ENCODE results near the gene TPRN. TPM values are rescaled to one million over a fixed set of nuclear protein-coding genes. Genes with fewer than 3 reads are reported as not detected.

TPRN gene
- total RNA-seq, 5 donors from 2014 or later (not counting 1 experiment from before 2014, with no cell fraction given), result 5.8 to 12.8 (median 12.1) TPM

DNA sequence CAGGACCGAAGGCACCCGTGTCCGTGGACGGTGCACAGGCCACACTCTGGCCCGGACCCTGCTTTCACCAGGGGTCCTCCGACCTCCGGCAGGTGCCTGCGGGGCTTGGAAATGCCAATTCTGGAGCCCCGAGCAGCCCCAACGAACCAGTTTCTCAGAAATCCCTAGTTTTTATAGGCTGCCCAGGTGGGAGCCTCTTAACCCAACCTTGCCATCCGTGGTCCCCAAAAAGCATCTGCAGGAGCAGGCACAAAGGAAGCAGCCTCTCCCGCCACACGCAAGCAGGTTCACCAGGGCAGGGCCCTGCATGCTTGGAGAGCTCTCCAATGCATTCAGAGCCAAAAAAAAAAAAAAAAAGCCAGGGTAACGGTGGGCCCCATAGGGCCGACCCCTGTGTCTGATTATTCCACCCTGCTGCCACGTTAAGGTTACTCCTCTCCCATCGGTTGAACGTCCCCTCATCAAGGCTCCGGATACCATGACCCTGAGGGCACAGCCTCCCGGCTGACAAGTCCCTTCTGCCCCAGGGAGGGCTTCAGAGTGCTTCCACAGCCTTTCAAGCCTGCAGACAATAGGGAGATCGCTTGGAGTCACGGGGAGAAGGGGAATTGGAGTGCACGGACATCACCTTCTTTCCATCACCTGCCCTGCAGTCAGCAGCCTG, 796 bp upstream of the TPRN start:
- H3K4me1 Mint-ChIP-seq, result peaks cover 25 to 53% (median 35%) of the 10 kb centered on the region in 3 donors
- WGBS (ENCODE audit: insufficient coverage), result 31% methylated on average over 22 of the region's 23 CpGs
- H3K36me3 Mint-ChIP-seq, result no peaks in the 10 kb centered on the region
- POLR2A ChIA-PET, result interaction anchor here (0.6 to 1.6 kb wide), 5 partner anchors 11 to 115 kb away, joined by 3 to 7 read pairs (median 4); partner anchors contain the start of genes MAN1B1 (in 1 of the 2) and TUBB4B (in 1 of the 2)
- H3K4me1 ChIP-seq (ENCODE audit: control insufficient read depth in 1 of 2, extremely low read depth in 1 of 2, insufficient read depth in 2 of 2, low read length in 2 of 2), result peaks cover 18 to 55% of the 10 kb centered on the region in 2 experiments
- H3K4me3 Mint-ChIP-seq, result peak overlapping the region; percentile 78 to 89 (median 81)
- peaks cover 0 to 2% of the 10 kb centered on the region in 2 donors for H3K36me3 ChIP-seq (ENCODE audit: control insufficient read depth in 2 of 2, extremely low read depth in 1 of 2, insufficient read depth in 1 of 2, low read length in 1 of 2)
- no peak for DNase-seq
- no peaks in the 10 kb centered on the region for H3K9me3 Mint-ChIP-seq
- H3K27ac ChIP-seq (ENCODE audit: low read length), result peak overlapping the region; percentile 84
- H3K9me3 ChIP-seq, result no peaks in the 10 kb centered on the region
- CTCF ChIA-PET, result interaction anchor here in 1 of 2 donors (0.6 to 0.9 kb wide), 2 partner anchors 13 to 68 kb away, joined by 3 to 4 read pairs; partner anchors contain the start of genes ANAPC2 and SSNA1
- H3K27me3 Mint-ChIP-seq, result no peaks in the 10 kb centered on the region
- H3K27me3 ChIP-seq (replicated peaks in 1 of 2; ENCODE audit: control insufficient read depth in 2 of 2, extremely low read depth in 1 of 2, insufficient read depth in 2 of 2, low read length in 1 of 2), result peaks cover 0 to 11% of the 10 kb centered on the region in 2 experiments
- no peak for ATAC-seq (replicated peaks in 1 of 4)
- peak overlapping the region; percentile 78 to 79 for H3K27ac Mint-ChIP-seq
- H3K4me3 ChIP-seq (ENCODE audit: control insufficient read depth in 1 of 2, extremely low read depth in 1 of 2, low read length in 1 of 2), result peak overlapping the region; percentile 75 to 83

DNA sequence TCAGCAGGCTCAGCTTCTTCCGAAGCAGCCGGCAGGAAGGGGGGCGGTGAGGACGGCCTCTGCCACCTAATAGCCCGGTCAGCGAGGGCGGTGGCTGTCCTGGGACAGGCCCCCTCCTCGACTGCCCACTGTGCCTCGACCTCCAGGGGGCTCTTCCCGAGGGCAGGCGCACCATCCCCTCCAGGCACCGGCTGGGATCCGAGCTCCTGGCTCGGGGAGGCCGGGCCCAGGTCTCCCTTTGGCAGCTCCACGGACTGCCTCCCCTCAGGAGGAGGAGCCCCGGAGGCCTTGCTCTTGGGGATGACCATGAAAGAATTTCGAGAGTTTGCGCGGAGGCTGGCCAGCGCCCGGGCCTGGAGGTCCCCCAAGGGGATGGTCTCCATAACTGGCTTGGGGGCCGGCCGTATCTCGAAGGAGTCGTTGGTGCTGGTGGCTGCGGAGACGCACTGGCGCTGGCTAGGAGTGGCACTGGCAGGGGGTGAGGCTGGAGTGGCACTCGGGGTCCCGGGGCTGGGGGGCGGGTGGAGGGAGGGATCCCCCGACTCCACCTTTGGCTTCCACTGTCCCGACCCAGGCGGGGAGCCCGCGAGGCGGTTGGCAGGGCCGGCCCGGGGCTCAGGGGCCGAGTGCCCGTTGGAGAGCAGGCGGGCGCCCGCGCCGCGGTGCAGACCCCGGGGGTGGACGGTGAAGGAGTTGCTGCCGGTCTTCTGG, 975 bp downstream of the TPRN start:
- no peaks in the 10 kb centered on the region for H3K9me3 ChIP-seq
- no peaks in the 10 kb centered on the region for H3K27me3 Mint-ChIP-seq
- H3K9me3 Mint-ChIP-seq, result no peaks in the 10 kb centered on the region
- H3K4me1 ChIP-seq (ENCODE audit: control insufficient read depth in 1 of 2, extremely low read depth in 1 of 2, insufficient read depth in 2 of 2, low read length in 2 of 2), result peaks cover 12 to 42% of the 10 kb centered on the region in 2 experiments
- H3K27me3 ChIP-seq (replicated peaks in 1 of 2; ENCODE audit: control insufficient read depth in 2 of 2, extremely low read depth in 1 of 2, insufficient read depth in 2 of 2, low read length in 1 of 2), result peaks cover 0 to 11% of the 10 kb centered on the region in 2 experiments
- H3K27ac ChIP-seq (ENCODE audit: low read length), result no peak overlapping the region
- H3K4me3 ChIP-seq (ENCODE audit: control insufficient read depth in 1 of 2, extremely low read depth in 1 of 2, low read length in 1 of 2), result no peak overlapping the region
- peaks cover 0 to 2% of the 10 kb centered on the region in 2 donors for H3K36me3 ChIP-seq (ENCODE audit: control insufficient read depth in 2 of 2, extremely low read depth in 1 of 2, insufficient read depth in 1 of 2, low read length in 1 of 2)
- ATAC-seq (replicated peaks in 1 of 4), result no peak
- H3K4me3 Mint-ChIP-seq, result peak overlapping the region; percentile 74 to 81 (median 78)
- no peak for DNase-seq
- POLR2A ChIA-PET, result no interaction called here
- H3K4me1 Mint-ChIP-seq, result peaks cover 15 to 40% (median 27%) of the 10 kb centered on the region in 3 donors
- no peak overlapping the region for H3K27ac Mint-ChIP-seq
- CTCF ChIA-PET, result no interaction called here
- H3K36me3 Mint-ChIP-seq, result no peaks in the 10 kb centered on the region
- WGBS (ENCODE audit: insufficient coverage), result 47% methylated on average over 42 of the region's 51 CpGs

DNA sequence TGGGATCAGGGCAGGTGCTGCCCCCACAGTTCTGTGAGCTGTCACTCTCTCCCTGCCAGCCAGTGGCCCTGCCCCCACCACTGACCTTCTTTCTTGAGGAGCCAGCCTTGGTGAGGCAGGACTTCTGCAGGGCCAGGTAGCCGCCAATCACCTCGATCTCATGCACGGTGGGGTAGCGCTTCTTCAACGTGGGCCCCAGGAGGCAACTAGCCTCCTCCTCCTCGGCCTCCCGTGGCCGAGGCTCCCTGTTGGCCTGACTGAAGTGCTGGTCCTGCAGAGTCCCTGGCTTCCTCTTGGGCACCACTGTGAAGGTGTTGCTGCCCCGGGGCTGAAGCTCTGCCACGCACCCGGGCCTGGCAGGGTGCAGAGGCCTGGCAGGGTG, 1.6 kb downstream of the TPRN start:
- no peak overlapping the region for H3K27ac Mint-ChIP-seq
- ChIA-PET POLR2A (no interaction called here), CTCF (no interaction called here)
- H3K4me3 ChIP-seq (ENCODE audit: control insufficient read depth in 1 of 2, extremely low read depth in 1 of 2, low read length in 1 of 2), result peak overlapping the region in 1 of 2 donors; percentile 11
- DNase-seq (no peak), ATAC-seq (replicated peaks in 1 of 4) (no peak)
- peaks cover 5 to 35% of the 10 kb centered on the region in 2 experiments for H3K4me1 ChIP-seq (ENCODE audit: control insufficient read depth in 1 of 2, extremely low read depth in 1 of 2, insufficient read depth in 2 of 2, low read length in 2 of 2)
- peak overlapping the region in 2 of 3 donors; percentile 45 to 78 for H3K4me3 Mint-ChIP-seq
- peaks cover 0 to 11% of the 10 kb centered on the region in 2 experiments for H3K27me3 ChIP-seq (replicated peaks in 1 of 2; ENCODE audit: control insufficient read depth in 2 of 2, extremely low read depth in 1 of 2, insufficient read depth in 2 of 2, low read length in 1 of 2)
- peaks cover 0 to 2% of the 10 kb centered on the region in 2 donors for H3K36me3 ChIP-seq (ENCODE audit: control insufficient read depth in 2 of 2, extremely low read depth in 1 of 2, insufficient read depth in 1 of 2, low read length in 1 of 2)
- WGBS (ENCODE audit: insufficient coverage), result 93% methylated on average over 6 of the region's 11 CpGs
- peaks cover 8 to 33% (median 20%) of the 10 kb centered on the region in 3 donors for H3K4me1 Mint-ChIP-seq
- H3K9me3 Mint-ChIP-seq, result no peaks in the 10 kb centered on the region
- no peaks in the 10 kb centered on the region for H3K9me3 ChIP-seq
- H3K27me3 Mint-ChIP-seq, result no peaks in the 10 kb centered on the region
- H3K27ac ChIP-seq (ENCODE audit: low read length), result no peak overlapping the region
- no peaks in the 10 kb centered on the region for H3K36me3 Mint-ChIP-seq

DNA sequence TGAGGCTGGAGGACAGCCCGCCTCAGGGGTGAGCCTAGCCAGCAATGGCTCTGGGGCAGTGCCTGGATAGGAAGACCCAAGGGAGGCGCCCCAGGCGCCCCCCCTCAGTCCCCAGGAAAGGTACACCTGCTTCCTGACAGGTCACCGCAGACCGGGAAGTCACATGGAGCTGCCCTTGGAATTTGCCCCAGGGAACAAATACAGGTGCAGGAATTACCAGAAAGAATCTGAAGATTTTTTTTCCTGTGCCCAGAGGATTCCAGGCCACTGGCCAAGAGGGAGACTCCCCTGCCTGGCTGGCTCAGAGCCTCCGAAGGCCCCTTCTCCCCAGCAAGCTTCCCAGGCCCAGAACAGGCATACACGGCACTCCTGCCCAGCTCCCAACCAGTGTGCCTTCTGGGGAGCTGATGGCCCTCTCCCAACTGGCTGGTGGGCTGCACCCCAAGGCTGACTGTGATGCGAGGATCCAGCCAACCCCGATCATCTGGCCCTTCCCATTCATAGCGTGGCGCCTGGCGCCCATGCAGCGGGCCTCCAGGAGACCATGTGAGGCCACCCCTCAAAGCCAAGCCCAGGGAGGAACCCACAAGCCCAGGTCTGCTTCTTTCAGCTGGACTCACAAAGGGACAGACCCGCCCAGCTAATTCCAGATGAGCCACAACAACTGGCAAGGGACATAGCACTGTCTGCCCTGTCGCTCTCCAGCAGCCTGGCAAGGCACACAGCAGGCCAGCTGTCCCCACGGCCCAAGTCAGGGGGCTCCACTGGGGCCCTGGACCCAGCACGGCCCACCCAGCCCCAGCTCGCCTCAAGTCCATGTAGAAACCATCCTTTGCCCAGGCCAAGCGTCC, 2.3 kb downstream of the TPRN start:
- ChIA-PET CTCF (no interaction called here), POLR2A (no interaction called here)
- no peaks in the 10 kb centered on the region for H3K9me3 ChIP-seq
- H3K9me3 Mint-ChIP-seq, result no peaks in the 10 kb centered on the region
- no peaks in the 10 kb centered on the region for H3K27me3 Mint-ChIP-seq
- peaks cover 0 to 11% of the 10 kb centered on the region in 2 experiments for H3K27me3 ChIP-seq (replicated peaks in 1 of 2; ENCODE audit: control insufficient read depth in 2 of 2, extremely low read depth in 1 of 2, insufficient read depth in 2 of 2, low read length in 1 of 2)
- no peak overlapping the region for H3K27ac ChIP-seq (ENCODE audit: low read length)
- H3K27ac Mint-ChIP-seq, result no peak overlapping the region
- H3K4me1 Mint-ChIP-seq, result peaks cover 6 to 29% (median 16%) of the 10 kb centered on the region in 3 donors
- no peaks in the 10 kb centered on the region for H3K36me3 Mint-ChIP-seq
- H3K4me3 Mint-ChIP-seq, result peak overlapping the region; percentile 36 to 78 (median 45)
- DNase-seq, result no peak
- H3K4me3 ChIP-seq (ENCODE audit: control insufficient read depth in 1 of 2, extremely low read depth in 1 of 2, low read length in 1 of 2), result no peak overlapping the region
- H3K4me1 ChIP-seq (ENCODE audit: control insufficient read depth in 1 of 2, extremely low read depth in 1 of 2, insufficient read depth in 2 of 2, low read length in 2 of 2), result peaks cover 4 to 29% of the 10 kb centered on the region in 2 experiments
- H3K36me3 ChIP-seq (ENCODE audit: control insufficient read depth in 2 of 2, extremely low read depth in 1 of 2, insufficient read depth in 1 of 2, low read length in 1 of 2), result peaks cover 0 to 2% of the 10 kb centered on the region in 2 donors
- 92% methylated on average over 19 of the region's 19 CpGs for WGBS (ENCODE audit: insufficient coverage)
- no peak for ATAC-seq (replicated peaks in 1 of 4)

DNA sequence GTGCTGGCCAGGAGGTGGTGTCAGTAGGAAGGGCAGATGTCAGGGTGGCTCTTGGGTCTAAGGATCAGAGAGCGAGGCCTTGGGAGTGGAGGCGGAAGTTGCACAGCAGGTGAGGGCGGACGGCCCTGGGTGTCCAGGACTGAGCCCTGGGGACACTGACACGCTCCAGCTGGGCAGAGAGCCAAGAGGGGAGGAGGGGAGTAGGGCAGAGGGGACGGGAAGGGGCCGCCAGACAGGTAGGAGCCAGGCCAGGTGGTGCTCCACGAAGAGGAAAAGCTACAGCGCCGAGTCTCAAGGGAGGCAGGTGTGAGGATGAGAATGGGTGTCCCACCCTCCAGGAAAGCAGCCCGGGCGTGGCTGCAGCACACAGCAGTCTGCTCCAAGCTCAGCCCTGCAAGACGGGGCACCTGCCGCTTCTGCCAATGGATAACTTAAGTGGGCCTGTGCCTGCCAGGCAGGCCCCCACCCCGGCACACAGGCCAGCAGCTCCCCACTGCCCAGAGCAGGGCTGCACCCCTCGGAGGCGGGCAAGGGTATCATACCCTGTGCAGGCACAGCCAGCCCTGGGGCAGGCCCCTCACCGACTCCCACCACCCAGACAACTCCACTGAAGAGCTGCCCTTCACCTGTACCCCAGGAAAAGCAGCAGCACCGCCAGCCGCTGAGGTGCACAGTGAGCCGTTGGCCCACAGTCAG, 4.9 kb downstream of the TPRN start:
- peaks cover 0 to 11% of the 10 kb centered on the region in 2 experiments for H3K27me3 ChIP-seq (replicated peaks in 1 of 2; ENCODE audit: control insufficient read depth in 2 of 2, extremely low read depth in 1 of 2, insufficient read depth in 2 of 2, low read length in 1 of 2)
- 90% methylated on average over 21 of the region's 21 CpGs for WGBS (ENCODE audit: insufficient coverage)
- peaks cover 0 to 18% of the 10 kb centered on the region in 2 experiments for H3K4me1 ChIP-seq (ENCODE audit: control insufficient read depth in 1 of 2, extremely low read depth in 1 of 2, insufficient read depth in 2 of 2, low read length in 2 of 2)
- Mint-ChIP-seq H3K4me1 (peaks cover 0 to 13% (median 3%) of the 10 kb centered on the region in 3 donors), H3K36me3 (no peaks in the 10 kb centered on the region), H3K4me3 (no peak overlapping the region), H3K27ac (no peak overlapping the region), H3K27me3 (no peaks in the 10 kb centered on the region), H3K9me3 (no peaks in the 10 kb centered on the region)
- H3K4me3 ChIP-seq (ENCODE audit: control insufficient read depth in 1 of 2, extremely low read depth in 1 of 2, low read length in 1 of 2), result no peak overlapping the region
- H3K9me3 ChIP-seq, result no peaks in the 10 kb centered on the region
- H3K36me3 ChIP-seq (ENCODE audit: control insufficient read depth in 2 of 2, extremely low read depth in 1 of 2, insufficient read depth in 1 of 2, low read length in 1 of 2), result peaks cover 2 to 4% of the 10 kb centered on the region in 2 donors
- ChIA-PET POLR2A (no interaction called here), CTCF (no interaction called here)
- H3K27ac ChIP-seq (ENCODE audit: low read length), result no peak overlapping the region
- no peak for DNase-seq
- no peak for ATAC-seq (replicated peaks in 1 of 4)

Data from T-cell (primary cell).